RWPE2 (cell line): Measurements from ENCODE around the gene PYCR2.

Experiments used
- ATAC-seq: fragments of 200-7000 bp; cut with Tn5 transposase; 3 replicates; pipeline ENCODE4 v1.9.1; 2021; ENCODE audit warnings: low read depth
- DNase-seq: peaks from one replicate; pipeline ENCODE4 v3.0.0-alpha.2; 2020; ENCODE audit warnings: low spot score
- H3K27ac ChIP-seq: fragments of 450-650 bp; 2 replicates; pipeline ENCODE4 v1.5.1; 2017; ENCODE audit warnings: mild to moderate bottlenecking; ENCODE audit not compliant: poor library complexity, severe bottlenecking
- H3K27me3 ChIP-seq: fragments of 250-450 bp; sonication (Bioruptor Pico); 2 replicates; pipeline ENCODE4 v1.5.1; 2021; ENCODE audit warnings: mild to moderate bottlenecking, moderate library complexity; ENCODE audit not compliant: insufficient read depth, poor library complexity, severe bottlenecking
- H3K36me3 ChIP-seq: fragments of 250-450 bp; sonication (Bioruptor Pico); 2 replicates; pipeline ENCODE4 v1.5.1; 2020; ENCODE audit warnings: low read depth, mild to moderate bottlenecking, moderate library complexity
- H3K4me1 ChIP-seq: fragments of 250-450 bp; sonication (Bioruptor Pico); 2 replicates; pipeline ENCODE4 v1.5.1; 2021; ENCODE audit warnings: mild to moderate bottlenecking, moderate library complexity; ENCODE audit not compliant: insufficient read depth, poor library complexity, severe bottlenecking
- H3K4me3 ChIP-seq: fragments of 250-450 bp; sonication (Bioruptor Pico); 2 replicates; pipeline ENCODE4 v1.5.1; 2021; ENCODE audit warnings: mild to moderate bottlenecking, moderate library complexity; ENCODE audit not compliant: severe bottlenecking
- H3K9me3 ChIP-seq: fragments of 250-450 bp; sonication (Bioruptor Pico); 2 replicates; pipeline ENCODE4 v1.5.1; 2021; ENCODE audit warnings: mild to moderate bottlenecking, moderate library complexity; ENCODE audit not compliant: severe bottlenecking
- CTCF ChIP-seq: fragments of 450-650 bp; IDR thresholded peaks from one replicate; pipeline ENCODE4 v1.5.1; 2017; ENCODE audit warnings: mild to moderate bottlenecking, moderate library complexity; ENCODE audit not compliant: poor library complexity, severe bottlenecking

The PYCR2 gene

GRCh38 chr1:225908773-225909172, 15.3 kb downstream of the PYCR2 start:
- Histone ChIP-seq H3K9me3 (no peaks in the 10 kb centered on the region), H3K27ac (no peak overlapping the region), H3K27me3 (no peaks in the 10 kb centered on the region), H3K4me3 (no peak overlapping the region), H3K36me3 (no peaks in the 10 kb centered on the region), H3K4me1 (no peaks in the 10 kb centered on the region)
- TF ChIP-seq CTCF = no peak
- no peak for DNase-seq
- no peak for ATAC-seq

GRCh38 chr1:225908013-225908640, 15.9 kb downstream of the PYCR2 start:
- Histone ChIP-seq H3K27me3 (no peaks in the 10 kb centered on the region), H3K4me1 (no peaks in the 10 kb centered on the region), H3K27ac (no peak overlapping the region), H3K9me3 (no peaks in the 10 kb centered on the region), H3K36me3 (no peaks in the 10 kb centered on the region), H3K4me3 (no peak overlapping the region)
- no peak for TF ChIP-seq CTCF
- DNase-seq (no peak), ATAC-seq (no peak)

GRCh38 chr1:225907341-225907740, 16.7 kb downstream of the PYCR2 start:
- no peaks in the 10 kb centered on the region for H3K4me1 ChIP-seq
- no peak overlapping the region for H3K27ac ChIP-seq
- ATAC-seq (no peak), DNase-seq (no peak)
- no peaks in the 10 kb centered on the region for H3K36me3 ChIP-seq
- H3K27me3 ChIP-seq = no peaks in the 10 kb centered on the region
- no peak overlapping the region for H3K4me3 ChIP-seq
- no peak for TF ChIP-seq CTCF
- H3K9me3 ChIP-seq = no peaks in the 10 kb centered on the region

GRCh38 chr1:225906467-225906866, 17.6 kb downstream of the PYCR2 start:
- H3K36me3 ChIP-seq = no peaks in the 10 kb centered on the region
- no peaks in the 10 kb centered on the region for H3K4me1 ChIP-seq
- ATAC-seq (no peak), DNase-seq (no peak)
- no peak for TF ChIP-seq CTCF
- H3K4me3 ChIP-seq = no peak overlapping the region
- no peaks in the 10 kb centered on the region for H3K27me3 ChIP-seq
- H3K9me3 ChIP-seq = no peaks in the 10 kb centered on the region
- H3K27ac ChIP-seq = no peak overlapping the region

- Histone ChIP-seq H3K27ac (no peak overlapping the region), H3K36me3 (no peaks in the 10 kb centered on the region), H3K27me3 (no peaks in the 10 kb centered on the region), H3K9me3 (no peaks in the 10 kb centered on the region), H3K4me1 (no peaks in the 10 kb centered on the region), H3K4me3 (no peak overlapping the region)
- DNase-seq (no peak), ATAC-seq (no peak)
- no peak for TF ChIP-seq CTCF
These were observed 20.4 kb downstream of the PYCR2 start for GRCh38 chr1:225903623-225904022.
